Measurements from ENCODE around the gene FPGS.
A peak's percentile ranks its signal among the peaks of the same experiment; 100 is the strongest.

FPGS gene

GRCh38 chr9:127792417-127793031, 10.2 kb upstream of the FPGS start:
- Histone ChIP-seq H3K4me1 (ENCODE audit: insufficient read depth, low read length, severe bottlenecking) (peaks cover 28% of the 10 kb centered on the region), H3K4me2 (ENCODE audit: low read length) (no peak overlapping the region), H3K27ac (ENCODE audit: low read depth, low read length, poor library complexity, severe bottlenecking) (no peak overlapping the region), H3K27me3 (ENCODE audit: insufficient read depth, low read length) (no peaks in the 10 kb centered on the region), H3K9me2 (ENCODE audit: low read depth, low read length) (no peaks in the 10 kb centered on the region), H3K36me3 (ENCODE audit: insufficient read depth, low read length) (peaks cover 57% of the 10 kb centered on the region), H2AFZ (ENCODE audit: low read length) (no peak overlapping the region), H4K20me1 (ENCODE audit: insufficient read depth, low read length) (no peaks in the 10 kb centered on the region), H3K79me2 (ENCODE audit: insufficient read depth, low read length) (peaks cover under 1% of the 10 kb centered on the region; the same call in 1 of the 2 replicates), H3K9me3 (ENCODE audit: low read length) (no peaks in the 10 kb centered on the region), H3F3A (ENCODE audit: insufficient read depth, low read length) (peaks cover 14% of the 10 kb centered on the region), H3K9ac (ENCODE audit: low read length) (no peak overlapping the region), H3K4me3 (ENCODE audit: low read depth, low read length, poor library complexity, severe bottlenecking) (no peak overlapping the region)
- TF ChIP-seq CTCF (IDR thresholded peaks at IDR 0.05; ENCODE audit: low read length) (no peak), EZH2 (IDR thresholded peaks at IDR 0.05; ENCODE audit: borderline replicate concordance, low read length) (no peak)

- Histone ChIP-seq H3F3A (ENCODE audit: insufficient read depth, low read length) (peaks cover 14% of the 10 kb centered on the region), H3K4me1 (ENCODE audit: insufficient read depth, low read length, severe bottlenecking) (peaks cover 32% of the 10 kb centered on the region), H3K9me2 (ENCODE audit: low read depth, low read length) (no peaks in the 10 kb centered on the region), H3K27ac (ENCODE audit: low read depth, low read length, poor library complexity, severe bottlenecking) (peak overlapping the region; percentile 26), H3K36me3 (ENCODE audit: insufficient read depth, low read length) (peaks cover 50% of the 10 kb centered on the region), H3K9ac (ENCODE audit: low read length) (no peak overlapping the region), H3K9me3 (ENCODE audit: low read length) (no peaks in the 10 kb centered on the region), H3K4me2 (ENCODE audit: low read length) (no peak overlapping the region), H3K4me3 (ENCODE audit: low read depth, low read length, poor library complexity, severe bottlenecking) (no peak overlapping the region), H3K27me3 (ENCODE audit: insufficient read depth, low read length) (no peaks in the 10 kb centered on the region), H2AFZ (ENCODE audit: low read length) (no peak overlapping the region), H3K79me2 (ENCODE audit: insufficient read depth, low read length) (no peaks in the 10 kb centered on the region), H4K20me1 (ENCODE audit: insufficient read depth, low read length) (no peaks in the 10 kb centered on the region)
- TF ChIP-seq EZH2 (IDR thresholded peaks at IDR 0.05; ENCODE audit: borderline replicate concordance, low read length): no peak
- no peak for TF ChIP-seq CTCF (IDR thresholded peaks at IDR 0.05; ENCODE audit: low read length)
These were observed 9.5 kb upstream of the FPGS start for GRCh38 chr9:127793093-127793708.

- no peaks in the 10 kb centered on the region for H4K20me1 ChIP-seq (ENCODE audit: insufficient read depth, low read length)
- H3K4me2 ChIP-seq (ENCODE audit: low read length): no peak overlapping the region
- H2AFZ ChIP-seq (ENCODE audit: low read length): no peak overlapping the region
- no peaks in the 10 kb centered on the region for H3K9me3 ChIP-seq (ENCODE audit: low read length)
- peaks cover 40% of the 10 kb centered on the region for H3K36me3 ChIP-seq (ENCODE audit: insufficient read depth, low read length)
- no peaks in the 10 kb centered on the region for H3K9me2 ChIP-seq (ENCODE audit: low read depth, low read length)
- no peaks in the 10 kb centered on the region for H3K27me3 ChIP-seq (ENCODE audit: insufficient read depth, low read length)
- H3K27ac ChIP-seq (ENCODE audit: low read depth, low read length, poor library complexity, severe bottlenecking): peak overlapping the region; percentile 26
- H3K79me2 ChIP-seq (ENCODE audit: insufficient read depth, low read length): no peaks in the 10 kb centered on the region
- peaks cover 14% of the 10 kb centered on the region for H3F3A ChIP-seq (ENCODE audit: insufficient read depth, low read length)
- H3K9ac ChIP-seq (ENCODE audit: low read length): no peak overlapping the region
- no peak overlapping the region for H3K4me3 ChIP-seq (ENCODE audit: low read depth, low read length, poor library complexity, severe bottlenecking)
- peaks cover 32% of the 10 kb centered on the region for H3K4me1 ChIP-seq (ENCODE audit: insufficient read depth, low read length, severe bottlenecking)
- no peak for TF ChIP-seq CTCF (IDR thresholded peaks at IDR 0.05; ENCODE audit: low read length)
- no peak for TF ChIP-seq EZH2 (IDR thresholded peaks at IDR 0.05; ENCODE audit: borderline replicate concordance, low read length)
These were observed 8.5 kb upstream of the FPGS start for GRCh38 chr9:127794001-127794791.
